Upper lobe of right lung (tissue), 1 donor: Measurements from ENCODE around the gene SOS1. TPM values are rescaled to one million over a fixed set of nuclear protein-coding genes. Genes with fewer than 3 reads are reported as not detected.
A peak's percentile ranks its signal among the peaks of the same experiment; 100 is the strongest.
"Not testable (repeated sequence)": the region's sequence is repeated elsewhere in the genome, so short reads cannot be mapped to it uniquely, and the experiment has no call there.

Source experiments
- ATAC-seq: fragments of 200-7000 bp; cut with Tn5 transposase; one replicate; pipeline ENCODE4 v1.9.1; 2020; ENCODE audit warnings: mild to moderate bottlenecking, moderate library complexity
- DNase-seq: peaks from one replicate; pipeline ENCODE4 v3.0.0-alpha.2; 2020
- H3K27ac ChIP-seq: fragments of 200-600 bp; one replicate; pipeline ENCODE4 v1.8.0; 2022
- H3K27me3 ChIP-seq: fragments of 200-600 bp; one replicate; pipeline ENCODE4 v1.8.0; 2022; ENCODE audit warnings: mild to moderate bottlenecking
- H3K36me3 ChIP-seq: fragments of 200-600 bp; one replicate; pipeline ENCODE4 v1.8.0; 2022
- H3K4me1 ChIP-seq: fragments of 200-600 bp; one replicate; pipeline ENCODE4 v1.8.0; 2022
- H3K4me3 ChIP-seq: fragments of 200-600 bp; one replicate; pipeline ENCODE4 v1.8.0; 2022; ENCODE audit warnings: mild to moderate bottlenecking
- H3K9me3 ChIP-seq: fragments of 200-600 bp; one replicate; pipeline ENCODE4 v1.8.0; 2022
- CTCF ChIP-seq: fragments of 200-600 bp; IDR thresholded peaks from one replicate; pipeline ENCODE4 v1.8.0; 2022; ENCODE audit warnings: antibody characterized with exemption
- intact Hi-C: fragments of 100-400 bp; cut with DNase I; formaldehyde crosslinking; loops from one replicate; pipeline ENCODE4 v1.11.0; 2022
- total RNA-seq: library from RNA; stranded (reverse); fragmentation: NEBNext Ultra II Directional; extraction: Animal tissue kit (Norgen Biotek cat#: 25700); gene quantifications from one replicate; pipeline ENCODE4 v1.2.1, GENCODE V29; 2021
- donor health status: DM: no; HTN: yes; CAD: no; lungs with severe emphysema.

Gene SOS1
- total RNA-seq, 1 donor from 2014 or later = 37.0 TPM

- Histone ChIP-seq H3K4me3 (no peak overlapping the region), H3K27ac (no peak overlapping the region), H3K27me3 (no peaks in the 10 kb centered on the region), H3K36me3 (no peaks in the 10 kb centered on the region), H3K9me3 (no peaks in the 10 kb centered on the region), H3K4me1 (no peaks in the 10 kb centered on the region)
- intact Hi-C loops = no loop called here
- ATAC-seq (no peak), DNase-seq (no peak)
- no peak for TF ChIP-seq CTCF
Measured at GRCh38 chr2:39142904-39143605, 22.2 kb upstream of the SOS1 start.

DNA sequence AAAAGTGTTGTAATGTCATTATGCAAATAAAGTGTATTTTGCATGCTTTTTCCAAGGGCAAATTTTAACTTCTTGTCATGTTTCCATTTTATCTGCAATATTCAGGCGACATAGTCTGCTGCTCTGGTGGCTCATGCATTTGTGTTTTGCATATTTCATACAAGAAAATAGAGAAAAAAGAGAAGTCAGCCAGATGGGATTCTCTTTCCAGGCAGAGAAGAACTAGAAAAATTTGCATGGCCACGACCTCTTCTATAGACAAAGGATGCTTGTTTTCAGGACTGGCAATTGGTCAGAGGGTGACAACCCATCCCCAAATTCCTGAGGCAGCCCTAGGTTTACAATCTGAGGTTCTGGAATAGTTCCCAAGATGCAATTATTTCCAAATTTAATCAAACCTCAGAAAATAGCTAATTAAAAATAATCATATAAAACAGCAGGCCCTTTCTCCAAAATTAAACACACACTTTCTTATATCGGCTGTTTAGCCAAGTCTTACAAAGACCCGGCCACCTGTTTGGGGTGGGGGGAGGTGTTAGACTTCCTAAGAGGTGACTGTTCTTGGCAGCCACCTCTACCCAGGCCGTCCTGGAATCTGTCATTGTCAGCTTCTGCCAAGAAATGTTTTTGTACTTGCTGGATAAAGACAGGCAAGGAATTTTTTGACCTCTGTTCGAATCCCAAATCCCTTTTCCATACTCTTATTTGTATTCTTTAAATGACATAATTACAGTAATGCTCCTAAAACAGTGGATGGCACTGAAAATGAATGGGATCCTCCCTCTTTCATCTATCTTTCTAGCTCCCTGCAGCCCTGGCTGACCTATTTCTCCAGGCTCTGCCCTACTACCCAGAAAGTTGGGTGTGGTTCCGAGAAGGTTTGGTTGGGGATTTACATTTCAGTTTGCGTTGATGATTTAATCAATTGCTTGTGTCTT, 20.8 kb upstream of the SOS1 start:
- ATAC-seq (no peak), DNase-seq (no peak)
- H3K9me3 ChIP-seq = no peaks in the 10 kb centered on the region
- H3K27ac ChIP-seq = no peak overlapping the region
- no peaks in the 10 kb centered on the region for H3K36me3 ChIP-seq
- TF ChIP-seq CTCF = no peak
- intact Hi-C loops = no loop called here
- H3K4me1 ChIP-seq = no peaks in the 10 kb centered on the region
- no peaks in the 10 kb centered on the region for H3K27me3 ChIP-seq
- H3K4me3 ChIP-seq = no peak overlapping the region

GRCh38 chr2:39140948-39141333, 20.1 kb upstream of the SOS1 start:
- H3K27ac ChIP-seq, H3K27me3 ChIP-seq, ATAC-seq, DNase-seq, H3K36me3 ChIP-seq, H3K9me3 ChIP-seq, intact Hi-C loops, H3K4me3 ChIP-seq, H3K4me1 ChIP-seq: not testable (repeated sequence)

GRCh38 chr2:39140322-39140847, 19.5 kb upstream of the SOS1 start:
- TF ChIP-seq CTCF = no peak
- intact Hi-C loops = no loop called here
- DNase-seq (no peak), ATAC-seq (peak; percentile 46)
- Histone ChIP-seq H3K4me3 (no peak overlapping the region), H3K9me3 (no peaks in the 10 kb centered on the region), H3K27ac (no peak overlapping the region), H3K27me3 (no peaks in the 10 kb centered on the region), H3K36me3 (no peaks in the 10 kb centered on the region), H3K4me1 (no peaks in the 10 kb centered on the region)

DNA sequence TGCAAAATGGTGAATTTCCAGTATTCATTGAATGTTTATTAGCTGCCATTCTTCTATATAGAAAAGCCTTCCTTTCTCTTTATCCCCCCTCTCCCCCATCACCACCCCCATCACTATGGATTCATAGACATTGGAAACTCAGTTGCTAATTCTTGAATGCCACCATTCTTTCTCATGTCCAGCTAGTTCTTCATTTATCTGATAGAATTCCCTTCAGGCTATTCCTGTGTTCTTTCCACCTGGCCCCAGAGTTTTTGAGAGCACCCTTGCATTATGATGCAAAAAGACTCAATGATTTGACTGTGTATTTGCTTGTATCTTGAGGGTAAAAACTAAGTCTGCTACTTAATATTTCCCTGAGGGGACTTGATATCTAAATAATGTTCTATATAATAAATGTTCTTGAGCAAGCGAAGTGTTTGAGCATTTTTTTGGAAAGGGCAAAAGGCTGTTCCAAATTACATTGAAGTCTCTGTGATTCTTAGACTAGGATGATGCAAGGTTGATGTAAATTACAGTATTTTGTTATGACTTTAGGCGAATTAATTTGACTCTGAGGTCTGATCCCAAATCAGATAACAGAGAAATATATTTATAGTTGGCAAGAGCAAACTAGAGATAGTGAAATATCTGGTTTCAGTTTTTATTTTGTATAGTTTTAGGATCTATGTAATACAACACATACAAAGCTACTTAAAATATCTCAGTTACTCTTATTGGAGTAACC, 18.8 kb upstream of the SOS1 start:
- intact Hi-C loops = no loop called here
- ATAC-seq = no peak
- H3K27ac ChIP-seq = no peak overlapping the region
- TF ChIP-seq CTCF = no peak
- no peaks in the 10 kb centered on the region for H3K9me3 ChIP-seq
- DNase-seq = no peak
- no peaks in the 10 kb centered on the region for H3K4me1 ChIP-seq
- H3K36me3 ChIP-seq = no peaks in the 10 kb centered on the region
- H3K4me3 ChIP-seq = no peak overlapping the region
- H3K27me3 ChIP-seq = no peaks in the 10 kb centered on the region
